H1 (cell line): ENCODE measurements around the gene MT1H. TPM values are rescaled to one million over a fixed set of nuclear protein-coding genes. Genes with fewer than 3 reads are reported as not detected.

ENCODE experiments used
- CTCF ChIA-PET: fragments of 300-600 bp; sonication (Branson Sonifier 250); formaldehyde crosslinking; loops from one replicate; lab custom pipeline; 2021; ENCODE audit not compliant: partially characterized antibody; lab: Charles Lee
- POLR2A ChIA-PET: fragments of 300-600 bp; sonication (Branson Sonifier 250); formaldehyde crosslinking; loops from one replicate; lab custom pipeline; 2021; ENCODE audit warnings: inconsistent platforms; ENCODE audit not compliant: partially characterized antibody; lab: Charles Lee
- DNase-seq, 2 experiments: peaks; one replicate each; pipeline versions ENCODE4 v3.0.0 to v3.0.0-alpha.2; 2010 to 2022; ENCODE audit warnings: low spot score in 2 of 2, low read depth in 1 of 2, mixed read lengths in 1 of 2
- FAIRE-seq: peaks from 2 replicates; lab custom pipeline; 2011; peaks lifted over from hg19 to GRCh38; lab: Jason Lieb, UNC
- H2AFZ ChIP-seq: 2 replicates; pipeline ENCODE4 v1.8.1; 2012; ENCODE audit warnings: low read length, inconsistent platforms
- H2AK5ac ChIP-seq: 2 replicates; pipeline ENCODE4 v1.6.1; 2013; ENCODE audit warnings: low read depth, low read length
- H2BK120ac ChIP-seq: replicated peaks from 2 replicates; pipeline ENCODE3; 2013; ENCODE audit warnings: low read depth, low read length, inconsistent platforms
- H2BK12ac ChIP-seq: 2 replicates; pipeline ENCODE4 v1.6.1; 2013; ENCODE audit warnings: low read depth, low read length
- H2BK15ac ChIP-seq: 2 replicates; pipeline ENCODE4 v1.6.1; 2013; ENCODE audit warnings: low read length
- H2BK20ac ChIP-seq: 2 replicates; pipeline ENCODE4 v1.6.1; 2013; ENCODE audit warnings: low read length
- H2BK5ac ChIP-seq: 2 replicates; pipeline ENCODE4 v1.6.1; 2013; ENCODE audit warnings: low read depth, low read length
- H3K14ac ChIP-seq: 2 replicates; pipeline ENCODE4 v1.6.1; 2013; ENCODE audit warnings: inconsistent platforms; ENCODE audit not compliant: insufficient read length
- H3K18ac ChIP-seq: 2 replicates; pipeline ENCODE4 v1.6.1; 2013; ENCODE audit warnings: low read length; ENCODE audit errors: extremely low read depth
- H3K23ac ChIP-seq: 2 replicates; pipeline ENCODE4 v1.6.1; 2013; ENCODE audit warnings: inconsistent platforms; ENCODE audit not compliant: insufficient read length
- H3K23me2 ChIP-seq: 2 replicates; pipeline ENCODE4 v1.6.1; 2013; ENCODE audit warnings: low read depth, low read length
- H3K27ac ChIP-seq: 2 replicates; pipeline ENCODE4 v1.6.1; 2011; ENCODE audit warnings: low read depth, low read length, inconsistent platforms
- H3K27me3 ChIP-seq, 4 experiments: replicated peaks in 1 of 4; 1 replicate in 1 of 4; 2 replicates in 3 of 4; pipeline versions ENCODE4 v1.6.1 to v1.8.1; 2011 to 2013; ENCODE audit warnings: low read length in 3 of 4, mild to moderate bottlenecking in 3 of 4, inconsistent platforms in 2 of 4, mixed read lengths in 2 of 4, moderate library complexity in 1 of 4; ENCODE audit not compliant: control insufficient read depth in 3 of 4, insufficient read depth in 3 of 4; ENCODE audit errors: extremely low read depth in 1 of 4
- H3K36me3 ChIP-seq, 4 experiments: 2 replicates each; pipeline versions ENCODE4 v1.6.1 to v1.8.1; 2011 to 2013; ENCODE audit warnings: mild to moderate bottlenecking in 4 of 4, low read length in 3 of 4, moderate library complexity in 2 of 4, control low read depth in 1 of 4, inconsistent platforms in 1 of 4; ENCODE audit not compliant: insufficient read depth in 4 of 4, control insufficient read depth in 2 of 4
- H3K4ac ChIP-seq: replicated peaks from 2 replicates; pipeline ENCODE3; 2013; ENCODE audit warnings: low read length, low read depth, mixed read lengths, inconsistent platforms; ENCODE audit not compliant: insufficient read length
- H3K4me1 ChIP-seq, 4 experiments: replicated peaks in 1 of 4; 1 replicate in 1 of 4; 2 replicates in 3 of 4; pipeline versions ENCODE4 v1.6.1 to v1.8.1; 2011 to 2013; ENCODE audit warnings: low read length in 3 of 4, inconsistent platforms in 2 of 4, mixed read lengths in 1 of 4; ENCODE audit not compliant: insufficient read depth in 4 of 4, control insufficient read depth in 3 of 4
- H3K4me2 ChIP-seq, 2 experiments: 2 replicates each; pipeline versions ENCODE4 v1.6.1 to v1.8.1; 2011 to 2013; ENCODE audit warnings: low read depth in 2 of 2, low read length in 2 of 2, control low read depth in 1 of 2, inconsistent platforms in 1 of 2, mild to moderate bottlenecking in 1 of 2; ENCODE audit not compliant: insufficient read depth in 1 of 2
- H3K4me3 ChIP-seq, 4 experiments: fragments of 200-600, 300-600 bp in 1 of 4; sonication (generic), shearing (Covaris generic), sonication (Bioruptor Twin) in 1 of 4; 2 replicates each; pipeline versions ENCODE4 v1.5.1 to v1.8.1; 2011 to 2016; ENCODE audit warnings: low read length in 4 of 4, low read depth in 3 of 4, control low read depth in 2 of 4, inconsistent platforms in 2 of 4, mild to moderate bottlenecking in 2 of 4, mixed read lengths in 1 of 4, moderate library complexity in 1 of 4; ENCODE audit not compliant: insufficient read depth in 2 of 4; ENCODE audit errors: extremely low read depth in 1 of 4
- H3K56ac ChIP-seq: replicated peaks from 2 replicates; pipeline ENCODE3; 2013; ENCODE audit warnings: low read depth, mild to moderate bottlenecking, mixed read lengths, low read length, inconsistent platforms; ENCODE audit not compliant: insufficient read length
- H3K79me1 ChIP-seq: 2 replicates; pipeline ENCODE4 v1.6.1; 2013; ENCODE audit warnings: low read depth, low read length, control low read depth
- H3K79me2 ChIP-seq, 2 experiments: 2 replicates each; pipeline versions ENCODE4 v1.6.1 to v1.8.1; 2012 to 2013; ENCODE audit warnings: low read length in 2 of 2, mild to moderate bottlenecking in 2 of 2, inconsistent platforms in 1 of 2; ENCODE audit not compliant: insufficient read depth in 2 of 2, control insufficient read depth in 1 of 2
- H3K9ac ChIP-seq, 4 experiments: replicated peaks in 1 of 4; 1 replicate in 1 of 4; 2 replicates in 3 of 4; pipeline versions ENCODE4 v1.6.1 to v1.8.1; 2011 to 2013; ENCODE audit warnings: low read depth in 3 of 4, low read length in 3 of 4, control low read depth in 2 of 4, mild to moderate bottlenecking in 2 of 4, moderate library complexity in 2 of 4, inconsistent platforms in 1 of 4; ENCODE audit errors: extremely low read depth in 1 of 4
- H3K9me3 ChIP-seq, 2 experiments: 2 replicates each; pipeline versions ENCODE4 v1.6.1 to v1.8.1; 2012 to 2013; ENCODE audit warnings: mild to moderate bottlenecking in 2 of 2, moderate library complexity in 2 of 2, control low read depth in 1 of 2, inconsistent platforms in 1 of 2, low read depth in 1 of 2, low read length in 1 of 2, mixed read lengths in 1 of 2; ENCODE audit not compliant: insufficient read depth in 2 of 2
- H4K20me1 ChIP-seq, 2 experiments: replicated peaks in 1 of 2; 2 replicates each; pipeline versions ENCODE3 to v1.8.1; 2011 to 2013; ENCODE audit warnings: inconsistent platforms in 2 of 2, low read length in 2 of 2, mild to moderate bottlenecking in 1 of 2; ENCODE audit not compliant: insufficient read depth in 2 of 2, control insufficient read depth in 1 of 2
- H4K5ac ChIP-seq: 2 replicates; pipeline ENCODE4 v1.6.1; 2013; ENCODE audit warnings: low read length, low read depth, mixed read lengths, inconsistent platforms; ENCODE audit not compliant: insufficient read length
- H4K8ac ChIP-seq: 2 replicates; pipeline ENCODE4 v1.8.0; 2013; ENCODE audit warnings: mild to moderate bottlenecking, moderate library complexity, low read length, inconsistent platforms; ENCODE audit not compliant: insufficient read depth; ENCODE audit errors: extremely low read depth
- H4K91ac ChIP-seq: replicated peaks from 2 replicates; pipeline ENCODE3; 2013; ENCODE audit warnings: low read length, mixed read lengths, inconsistent platforms; ENCODE audit not compliant: insufficient read length
- CTBP2 ChIP-seq: IDR thresholded peaks from 2 replicates; pipeline ENCODE4 v1.7.0; 2011; ENCODE audit warnings: borderline replicate concordance, mild to moderate bottlenecking, moderate library complexity, mixed read lengths, low read length; ENCODE audit not compliant: insufficient read depth, insufficient read length
- MAFK ChIP-seq: IDR thresholded peaks from 2 replicates; pipeline ENCODE4 v1.6.1; 2012; ENCODE audit warnings: low read depth, mild to moderate bottlenecking, improper control_type of control experiment, low read length
- WGBS, 2 experiments: shearing (Covaris generic) in 1 of 2; methylation state at CpG; one replicate each; pipeline versions ENCODE4 v1.1.6 to v1.1.7; 2013 to 2015; ENCODE audit warnings: low lambda C conversion rate in 2 of 2, mixed read lengths in 2 of 2, inconsistent platforms in 1 of 2, low coverage in 1 of 2, missing lambda C conversion rate in 1 of 2; ENCODE audit not compliant: insufficient replicate concordance in 2 of 2, insufficient coverage in 1 of 2, insufficient read length in 1 of 2; ENCODE audit errors: extremely low coverage in 1 of 2, missing lambda C conversion rate in 1 of 2; 5-methylcytosine and 5-hydroxymethylcytosine counted together
- polyA plus RNA-seq, 7 experiments: library from polyadenylated mRNA; depleted of rRNA in 3 of 7; stranded (reverse) in 5 of 7; unstranded in 2 of 7; fragments of >200 nt in 5 of 7; fragments of 200-250 nt in 2 of 7; gene quantifications; 1 replicate in 5 of 7; 2 replicates in 1 of 7; 4 replicates in 1 of 7; pipeline versions ENCODE4 v1.2.1 to v1.2.3, GENCODE V29; 2011 to 2013; ENCODE audit warnings: missing spikeins in 2 of 7, mixed read lengths in 2 of 7
- total RNA-seq: library from RNA; stranded (reverse); fragmentation: NEBNext Ultra II Directional; extraction: Animal tissue kit (Norgen Biotek cat#: 25700); gene quantifications from 2 replicates; pipeline ENCODE4 v1.2.1, GENCODE V29; 2021

Gene MT1H
- total and polyA plus RNA-seq, 2 of the 8 experiments (the other 6 are each of a cell fraction or from before 2014, with no cell fraction given): 11.9 to 95.7 TPM

- no peak overlapping the region for H2BK15ac ChIP-seq
- no peak overlapping the region for H2BK120ac ChIP-seq
- H3K4me2 ChIP-seq: peak overlapping the region; percentile 97 to 100
- no peak overlapping the region for H2BK5ac ChIP-seq
- no peak overlapping the region for H2BK20ac ChIP-seq
- ChIA-PET POLR2A (interaction anchor here (0.6 to 12.9 kb wide), 17 partner anchors 7 to 163 kb away, joined by 3 to 205 read pairs (median 5); partner anchors contain the start of genes MT1E, MT1F, MT1G and MT1H), CTCF (interaction anchor here (0.9 to 4.5 kb wide), 8 partner anchors 11 to 168 kb away, joined by 3 to 37 read pairs (median 4); no protein-coding TSS in a partner anchor)
- peaks cover 0 to 34% (median 20%) of the 10 kb centered on the region in 4 experiments; a peak in 5 of 7 replicates for H3K27me3 ChIP-seq
- no peak overlapping the region for H2BK12ac ChIP-seq
- no peak overlapping the region for H3K9ac ChIP-seq
- H3K79me2 ChIP-seq: no peaks in the 10 kb centered on the region
- peaks cover 10% of the 10 kb centered on the region for H3K23me2 ChIP-seq
- H2AFZ ChIP-seq: no peak overlapping the region
- FAIRE-seq (no peak), DNase-seq (no peak)
- peaks cover 0 to 1% of the 10 kb centered on the region in 2 experiments for H4K20me1 ChIP-seq
- no peaks in the 10 kb centered on the region for H3K9me3 ChIP-seq
- H3K4me1 ChIP-seq: peaks cover 0 to 19% (median 8%) of the 10 kb centered on the region in 4 experiments; a peak in 6 of 7 replicates
- TF ChIP-seq MAFK: peak; percentile 69; the same call in 1 of the 2 replicates
- no peak for TF ChIP-seq CTBP2
- H3K36me3 ChIP-seq: peaks cover 0 to 3% (median 0%) of the 10 kb centered on the region in 4 experiments; a peak in 1 of 8 replicates
- no peak overlapping the region for H4K8ac ChIP-seq
- H3K4ac ChIP-seq: no peak overlapping the region
- H3K23ac ChIP-seq: no peak overlapping the region
- H3K27ac ChIP-seq: no peak overlapping the region
- no peaks in the 10 kb centered on the region; the same call in 1 of the 2 replicates for H3K79me1 ChIP-seq
- 74% methylated on average over 5 of the region's 5 CpGs; no CpG with 5 or more reads in 1 of the 2 experiments for WGBS, 2 experiments
- H3K18ac ChIP-seq: no peak overlapping the region; the same call in 1 of the 2 replicates
- H4K91ac ChIP-seq: no peak overlapping the region
- no peak overlapping the region for H4K5ac ChIP-seq
- no peak overlapping the region for H3K14ac ChIP-seq
- no peak overlapping the region for H2AK5ac ChIP-seq
- H3K56ac ChIP-seq: no peak overlapping the region
- peak overlapping the region in 2 of 4 experiments; percentile 76 to 77; a peak in 3 of 8 replicates for H3K4me3 ChIP-seq
Observed at GRCh38 chr16:56683424-56684172, 14.0 kb downstream of the MT1H start.
